GM12878 (cell line): Measurements from ENCODE around the gene ANKRD44.

ENCODE experiments used
- POLR2A ChIP-seq: IDR thresholded peaks from 2 replicates; pipeline ENCODE4 v1.6.1; 2011; ENCODE audit warnings: low read depth, mild to moderate bottlenecking, low read length
- YY1 ChIP-seq: IDR thresholded peaks from 2 replicates; pipeline ENCODE4 v1.6.1; 2011; ENCODE audit warnings: low read depth, mild to moderate bottlenecking, low read length
- TF ChIP-seq, protein P1 (sequence below): fragments of 450-650 bp; IDR thresholded peaks from 2 replicates; pipeline ENCODE4 v1.6.1; 2017; ENCODE audit warnings: mild to moderate bottlenecking

DNA sequence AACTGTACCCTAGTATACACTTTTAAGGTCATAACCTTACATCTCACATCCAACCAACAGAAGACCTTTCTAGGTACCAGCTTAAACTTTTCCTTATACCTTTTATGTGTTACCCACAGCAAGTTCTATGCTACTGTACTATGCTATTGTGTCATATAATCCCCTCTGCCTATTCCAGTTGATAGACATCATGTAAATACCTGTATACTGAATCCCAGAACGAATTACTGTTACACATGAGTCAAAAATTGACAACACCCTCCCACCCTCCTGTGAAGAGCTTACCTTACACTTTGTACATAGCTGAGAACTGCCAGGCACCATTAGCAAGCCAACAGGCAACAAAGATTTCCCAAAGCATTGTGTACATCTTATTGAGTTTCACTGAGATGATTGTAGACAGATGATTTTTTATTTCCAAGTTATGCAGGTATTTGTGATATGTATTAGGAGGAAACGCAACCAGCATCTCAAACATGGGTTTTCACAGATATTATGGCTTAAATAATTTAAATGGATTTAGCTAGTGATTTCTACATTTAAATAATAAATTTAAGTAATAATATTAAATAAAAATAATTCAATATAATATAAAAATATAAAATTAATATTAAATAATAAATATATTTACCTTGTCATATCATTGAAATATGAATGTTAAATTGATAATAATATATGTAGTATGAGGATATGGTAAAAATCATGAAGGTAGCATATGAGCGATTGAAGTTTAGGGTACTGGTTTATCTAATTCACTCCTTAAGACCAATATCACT, 43.0 kb upstream of the ANKRD44 start:
- TF ChIP-seq YY1 (no peak), POLR2A (no peak)
- TF ChIP-seq, protein P1, sequence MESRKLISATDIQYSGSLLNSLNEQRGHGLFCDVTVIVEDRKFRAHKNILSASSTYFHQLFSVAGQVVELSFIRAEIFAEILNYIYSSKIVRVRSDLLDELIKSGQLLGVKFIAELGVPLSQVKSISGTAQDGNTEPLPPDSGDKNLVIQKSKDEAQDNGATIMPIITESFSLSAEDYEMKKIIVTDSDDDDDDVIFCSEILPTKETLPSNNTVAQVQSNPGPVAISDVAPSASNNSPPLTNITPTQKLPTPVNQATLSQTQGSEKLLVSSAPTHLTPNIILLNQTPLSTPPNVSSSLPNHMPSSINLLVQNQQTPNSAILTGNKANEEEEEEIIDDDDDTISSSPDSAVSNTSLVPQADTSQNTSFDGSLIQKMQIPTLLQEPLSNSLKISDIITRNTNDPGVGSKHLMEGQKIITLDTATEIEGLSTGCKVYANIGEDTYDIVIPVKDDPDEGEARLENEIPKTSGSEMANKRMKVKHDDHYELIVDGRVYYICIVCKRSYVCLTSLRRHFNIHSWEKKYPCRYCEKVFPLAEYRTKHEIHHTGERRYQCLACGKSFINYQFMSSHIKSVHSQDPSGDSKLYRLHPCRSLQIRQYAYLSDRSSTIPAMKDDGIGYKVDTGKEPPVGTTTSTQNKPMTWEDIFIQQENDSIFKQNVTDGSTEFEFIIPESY: no peak
